A549 (cell line): ENCODE data around the gene MAL. TPM values are rescaled to one million over a fixed set of nuclear protein-coding genes. Genes with fewer than 3 reads are reported as not detected.

Source experiments
- ATAC-seq, 2 experiments: fragments of 200-7000 bp in 1 of 2; fragments of >200 bp in 1 of 2; cut with Nextera tagmentation in 1 of 2; cut with Tn5 transposase in 1 of 2; 3 replicates each; pipeline versions ENCODE4 v1.8.0 to v1.9.1; 2018 to 2020; ENCODE audit warnings: mild to moderate bottlenecking in 1 of 2, moderate library complexity in 1 of 2
- CTCF ChIA-PET: fragments of 300-600 bp; sonication (Branson Sonifier 250); formaldehyde crosslinking; extraction: SDS; loops from one replicate; lab custom pipeline; 2021; ENCODE audit warnings: antibody characterized with exemption, inconsistent platforms; lab: Yijun Ruan, JAX
- POLR2A ChIA-PET: fragments of 350-600 bp; formaldehyde crosslinking; extraction: SDS; loops from one replicate; lab custom pipeline; 2021; ENCODE audit warnings: antibody characterized with exemption, inconsistent platforms; lab: Yijun Ruan, JAX
- DNase-seq, 2 experiments: peaks; one replicate each; pipeline versions ENCODE4 v3.0.0 to v3.0.0-alpha.2; 2011 to 2016; ENCODE audit warnings: low read depth in 1 of 2, low spot score in 1 of 2
- FAIRE-seq: peaks from 2 replicates; lab custom pipeline; 2011; peaks lifted over from hg19 to GRCh38; lab: Jason Lieb, UNC
- H3K27ac ChIP-seq, 2 experiments: fragments of >200 bp; sonication (Bioruptor Twin); formaldehyde crosslinking; 3 replicates each; pipeline ENCODE4 v1.5.1; 2016 to 2017
- H3K4me1 ChIP-seq: fragments of >200 bp; sonication (Bioruptor Twin); formaldehyde crosslinking; 3 replicates; pipeline ENCODE4 v1.6.1; 2016
- H3K4me2 ChIP-seq: fragments of >200 bp; sonication (Bioruptor Twin); formaldehyde crosslinking; 3 replicates; pipeline ENCODE4 v1.6.1; 2016
- H3K4me3 ChIP-seq: fragments of >200 bp; sonication (Bioruptor Twin); formaldehyde crosslinking; 3 replicates; pipeline ENCODE4 v1.5.1; 2016
- H3K9me3 ChIP-seq: fragments of >200 bp; sonication (Bioruptor Twin); formaldehyde crosslinking; 3 replicates; pipeline ENCODE4 v1.6.1; 2016
- CBX8 ChIP-seq: fragments of 200-600 bp; sonication (generic); IDR thresholded peaks from 2 replicates; pipeline ENCODE4 v1.6.1; 2016
- CHD4 ChIP-seq: fragments of 200-600 bp; sonication (generic); IDR thresholded peaks from 2 replicates; pipeline ENCODE4 v1.6.1; 2016; ENCODE audit warnings: antibody characterized with exemption, mild to moderate bottlenecking, borderline replicate concordance
- GATA3 ChIP-seq: IDR thresholded peaks from 2 replicates; pipeline ENCODE4 v1.6.1; 2012; ENCODE audit warnings: borderline replicate concordance
- HDAC2 ChIP-seq: fragments of 200-600 bp; sonication (generic); IDR thresholded peaks from 2 replicates; pipeline ENCODE4 v1.6.1; 2016
- HEYL ChIP-seq: fragments of 250-450 bp; sonication (Bioruptor Pico); IDR thresholded peaks from 2 replicates; pipeline ENCODE4 v1.8.0; 2021; ENCODE audit warnings: mild to moderate bottlenecking, moderate library complexity
- JUNB ChIP-seq: fragments of >200 bp; sonication (Bioruptor Twin); formaldehyde crosslinking; IDR thresholded peaks from 2 replicates; pipeline ENCODE4 v1.6.1; 2016
- PHF8 ChIP-seq: fragments of 200-600 bp; sonication (generic); IDR thresholded peaks from 2 replicates; pipeline ENCODE4 v1.6.1; 2016; ENCODE audit warnings: low read depth, mild to moderate bottlenecking, antibody characterized with exemption, moderate library complexity, borderline replicate concordance
- POLR2A ChIP-seq: IDR thresholded peaks from 2 replicates; pipeline ENCODE4 v1.6.1; 2012; ENCODE audit warnings: mild to moderate bottlenecking, low read length
- RARB ChIP-seq: fragments of 250-450 bp; sonication (Bioruptor Pico); IDR thresholded peaks from 2 replicates; pipeline ENCODE4 v1.8.0; 2021; ENCODE audit warnings: mild to moderate bottlenecking, moderate library complexity
- RFX5 ChIP-seq: fragments of 450-650 bp; IDR thresholded peaks from 2 replicates; pipeline ENCODE4 v1.7.1; 2014; ENCODE audit warnings: antibody characterized with exemption, mild to moderate bottlenecking, moderate library complexity
- SMC3 ChIP-seq: fragments of >200 bp; sonication (Bioruptor Twin); formaldehyde crosslinking; IDR thresholded peaks from 3 replicates; pipeline ENCODE4 v1.6.1; 2018; ENCODE audit warnings: inconsistent platforms
- TFCP2L1 ChIP-seq: fragments of 250-450 bp; sonication (Bioruptor Pico); IDR thresholded peaks from 2 replicates; pipeline ENCODE4 v1.5.0; 2021; ENCODE audit warnings: mild to moderate bottlenecking
- ZC3H11A ChIP-seq: fragments of 450-650 bp; IDR thresholded peaks from 2 replicates; pipeline ENCODE4 v1.6.1; 2014; ENCODE audit warnings: antibody characterized with exemption, mild to moderate bottlenecking
- ZNF302 ChIP-seq: fragments of 250-450 bp; sonication (Bioruptor Pico); IDR thresholded peaks from 2 replicates; pipeline ENCODE4 v1.9.0; 2021; ENCODE audit warnings: inconsistent platforms, mild to moderate bottlenecking, moderate library complexity
- ZSCAN20 ChIP-seq: fragments of 250-450 bp; sonication (Bioruptor Pico); IDR thresholded peaks from 2 replicates; pipeline ENCODE4 v1.8.0; 2022; ENCODE audit warnings: mild to moderate bottlenecking, moderate library complexity
- WGBS: methylation state at CpG from one replicate; pipeline ENCODE4 v1.1.6; 2017; ENCODE audit errors: missing lambda C conversion rate; 5-methylcytosine and 5-hydroxymethylcytosine counted together
- polyA plus RNA-seq, 4 experiments: library from polyadenylated mRNA; depleted of rRNA in 3 of 4; stranded (reverse); fragments of >200 nt; fragmentation: RNase III in 1 of 4; extraction: RNeasy Plus Mini Kit Qiagen cat#74134 plus additional on column Dnase treatment in 1 of 4; gene quantifications; 2 replicates in 3 of 4; 3 replicates in 1 of 4; pipeline ENCODE4 v1.2.3, GENCODE V29; 2011 to 2017
- TF ChIP-seq, protein P1 (sequence below): fragments of 450-650 bp; IDR thresholded peaks from 2 replicates; pipeline ENCODE4 v1.6.1; 2014; ENCODE audit warnings: antibody characterized with exemption
- TF ChIP-seq, protein P2 (sequence below): fragments of 250-450 bp; sonication (Bioruptor Pico); IDR thresholded peaks from 2 replicates; pipeline ENCODE4 v1.5.0; 2020; ENCODE audit warnings: low read depth, mild to moderate bottlenecking, moderate library complexity

The MAL gene
- polyA plus RNA-seq, 2 of the 4 experiments (the other 2 are of a cell fraction), result not detected

DNA sequence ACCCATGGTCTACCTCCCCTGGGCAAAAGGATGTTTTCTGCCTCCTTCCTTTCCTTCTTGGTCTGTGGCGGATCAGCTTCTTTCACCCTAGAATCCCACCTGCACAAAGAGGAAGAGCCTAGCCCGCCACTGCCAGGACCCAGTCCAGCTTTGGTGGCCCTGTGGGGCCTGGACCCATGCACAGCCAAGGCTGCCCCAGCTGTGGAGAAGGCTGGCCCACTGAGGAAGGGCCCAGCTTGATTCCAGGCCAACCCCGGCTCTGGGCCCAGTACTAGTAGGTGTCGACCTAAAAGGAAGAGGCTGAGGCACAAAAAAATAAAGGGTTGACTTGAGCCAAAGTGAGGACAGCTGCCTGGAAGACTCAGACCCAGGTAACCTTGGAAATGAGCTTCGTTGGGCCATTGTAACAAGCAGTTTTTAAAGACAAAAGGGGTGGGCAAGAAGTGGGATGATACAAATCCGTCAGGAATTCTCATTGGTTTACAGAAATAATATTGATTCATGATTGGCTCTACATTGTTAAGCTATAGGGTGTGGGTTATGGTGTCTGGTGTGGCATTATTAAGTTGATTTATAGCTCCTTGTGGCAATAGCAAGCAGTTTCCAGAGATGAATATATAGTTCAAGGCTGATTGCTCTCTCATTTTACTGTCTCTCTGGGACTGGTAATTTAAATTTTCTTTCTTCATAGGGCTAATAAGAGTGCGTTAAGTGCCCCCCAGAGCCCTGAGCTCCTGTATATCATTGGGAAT lies 29.8 kb upstream of the MAL start:
- FAIRE-seq, result no peak
- DNase-seq, result no peak
- WGBS, result 25% methylated on average over 7 of the region's 7 CpGs
- ChIA-PET CTCF (interaction anchor here (1.0 to 2.3 kb wide), 6 partner anchors 9 to 84 kb away, joined by 3 to 17 read pairs (median 4); no protein-coding TSS in a partner anchor), POLR2A (interaction anchor here (0.9 kb wide), 1 partner anchor 10 kb away, joined by 3 read pairs; no protein-coding TSS in a partner anchor)
- Histone ChIP-seq H3K4me3 (no peak overlapping the region), H3K9me3 (no peaks in the 10 kb centered on the region), H3K27ac (no peak overlapping the region), H3K4me2 (no peak overlapping the region), H3K4me1 (no peaks in the 10 kb centered on the region)
- TF ChIP-seq ZNF302 (CRISPR knock-in tag) (no peak), GATA3 (no peak), POLR2A (no peak), TFCP2L1 (CRISPR knock-in tag) (no peak)
- ATAC-seq, result no peak

DNA sequence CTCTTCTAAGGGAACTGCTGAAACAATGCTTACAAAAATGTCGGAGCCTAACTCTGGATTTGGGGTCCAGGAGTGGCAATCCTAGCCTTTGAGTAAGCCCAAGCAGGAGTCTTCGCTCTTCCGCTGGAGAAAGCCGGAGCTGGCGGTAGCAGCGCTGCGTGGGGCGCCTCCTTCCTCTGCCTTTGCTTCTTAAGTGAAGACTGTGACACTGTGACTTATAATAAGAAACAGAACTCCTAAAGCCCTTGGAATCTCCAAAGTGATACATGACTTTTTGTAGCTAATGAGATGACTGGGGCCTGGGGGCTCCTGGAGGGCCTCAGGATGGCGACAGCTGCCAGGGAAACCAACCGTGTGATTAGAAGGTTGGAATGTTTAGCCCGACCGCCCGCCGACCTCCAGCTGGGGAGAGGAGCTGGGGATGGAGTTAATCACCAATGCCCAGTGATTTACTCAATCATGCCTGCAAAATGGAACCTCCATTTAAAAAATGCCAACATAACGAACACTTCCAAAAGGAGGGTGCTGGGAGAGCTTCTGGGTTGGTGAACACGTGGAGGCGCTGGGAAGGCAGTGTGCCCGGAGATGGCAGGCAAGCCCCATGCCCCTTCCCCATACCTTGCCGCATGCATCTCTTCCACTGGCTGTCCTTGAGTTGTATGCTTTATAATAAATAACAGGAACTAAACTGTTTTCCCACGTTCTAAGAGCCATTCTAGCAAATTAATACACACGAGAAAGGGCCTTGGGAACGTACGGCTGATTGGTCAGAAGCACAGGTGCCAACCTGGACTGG lies 29.0 kb upstream of the MAL start:
- DNase-seq (no peak), FAIRE-seq (no peak), ATAC-seq (no peak)
- ChIA-PET POLR2A (no interaction called here), CTCF (interaction anchor here (1.1 to 2.3 kb wide), 7 partner anchors 10 to 119 kb away, joined by 3 to 17 read pairs (median 3); no protein-coding TSS in a partner anchor)
- Histone ChIP-seq H3K4me1 (no peaks in the 10 kb centered on the region), H3K4me3 (no peak overlapping the region), H3K27ac (no peak overlapping the region), H3K9me3 (no peaks in the 10 kb centered on the region), H3K4me2 (no peak overlapping the region)
- TF ChIP-seq GATA3, result no peak
- no peak for TF ChIP-seq PHF8
- no peak for TF ChIP-seq HEYL (CRISPR knock-in tag)
- TF ChIP-seq, protein P1, sequence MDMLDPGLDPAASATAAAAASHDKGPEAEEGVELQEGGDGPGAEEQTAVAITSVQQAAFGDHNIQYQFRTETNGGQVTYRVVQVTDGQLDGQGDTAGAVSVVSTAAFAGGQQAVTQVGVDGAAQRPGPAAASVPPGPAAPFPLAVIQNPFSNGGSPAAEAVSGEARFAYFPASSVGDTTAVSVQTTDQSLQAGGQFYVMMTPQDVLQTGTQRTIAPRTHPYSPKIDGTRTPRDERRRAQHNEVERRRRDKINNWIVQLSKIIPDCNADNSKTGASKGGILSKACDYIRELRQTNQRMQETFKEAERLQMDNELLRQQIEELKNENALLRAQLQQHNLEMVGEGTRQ, result no peak
- TF ChIP-seq ZC3H11A, result no peak
- WGBS, result 66% methylated on average over 23 of the region's 23 CpGs

DNA sequence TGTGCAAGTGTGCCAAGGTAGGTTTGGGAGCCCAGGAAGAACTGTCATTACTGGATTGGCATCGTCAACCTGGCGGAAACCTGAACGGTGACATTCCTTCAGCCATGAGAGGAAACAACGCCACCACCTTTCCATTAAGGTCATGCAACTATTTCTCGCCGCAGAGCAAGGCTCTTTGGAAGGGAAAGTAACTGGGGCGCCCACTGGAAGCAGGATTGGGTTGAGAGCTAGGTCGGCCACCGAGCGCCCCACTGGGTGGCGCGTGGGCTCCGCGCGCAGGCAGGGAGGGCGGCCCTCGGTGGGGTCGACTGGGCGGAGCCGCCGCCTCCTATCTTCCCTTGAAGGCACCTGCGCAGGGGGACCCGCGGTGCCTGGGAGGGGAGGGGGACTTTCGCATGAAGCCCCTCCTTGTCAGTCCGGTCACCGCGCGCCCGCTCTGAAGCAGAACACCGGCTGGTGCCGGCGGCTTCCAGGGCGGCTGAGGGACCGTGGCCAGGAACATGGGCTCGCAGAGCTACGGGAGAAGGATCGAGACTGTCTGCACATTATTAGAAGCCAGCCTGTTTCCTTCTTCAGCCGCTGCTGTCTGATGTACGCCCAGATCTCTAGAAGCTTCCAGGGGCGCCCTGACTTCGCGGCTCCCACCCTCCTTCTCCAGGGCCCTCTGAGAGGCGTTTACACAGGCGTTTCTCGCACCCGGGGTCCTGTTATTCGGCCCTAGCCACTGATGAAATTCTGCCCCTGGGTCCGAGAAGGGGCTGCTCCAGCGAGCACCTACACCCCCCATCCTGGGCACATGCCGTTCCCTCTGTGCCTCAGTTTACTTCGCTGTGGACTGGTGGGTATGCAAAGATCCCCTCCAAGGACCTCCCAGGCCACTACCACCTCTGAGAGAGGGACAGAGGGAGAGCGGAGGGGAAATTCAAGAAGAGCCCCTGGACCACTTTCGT lies 27.3 kb upstream of the MAL start:
- Histone ChIP-seq H3K4me2 (peak overlapping the region; percentile 19; the same call in 1 of the 3 replicates), H3K4me1 (no peaks in the 10 kb centered on the region), H3K9me3 (no peaks in the 10 kb centered on the region), H3K27ac (no peak overlapping the region), H3K4me3 (no peak overlapping the region)
- FAIRE-seq (no peak), ATAC-seq (no peak), DNase-seq (no peak)
- CTCF ChIA-PET, result interaction anchor here (1.4 kb wide), 1 partner anchor 12 kb away, joined by 7 read pairs; no protein-coding TSS in a partner anchor
- TF ChIP-seq JUNB (no peak), HDAC2 (no peak), RARB (no peak), ZNF302 (CRISPR knock-in tag) (no peak), SMC3 (no peak), CHD4 (no peak), RFX5 (no peak), ZSCAN20 (CRISPR knock-in tag) (no peak), CBX8 (no peak)
- TF ChIP-seq, protein P2, sequence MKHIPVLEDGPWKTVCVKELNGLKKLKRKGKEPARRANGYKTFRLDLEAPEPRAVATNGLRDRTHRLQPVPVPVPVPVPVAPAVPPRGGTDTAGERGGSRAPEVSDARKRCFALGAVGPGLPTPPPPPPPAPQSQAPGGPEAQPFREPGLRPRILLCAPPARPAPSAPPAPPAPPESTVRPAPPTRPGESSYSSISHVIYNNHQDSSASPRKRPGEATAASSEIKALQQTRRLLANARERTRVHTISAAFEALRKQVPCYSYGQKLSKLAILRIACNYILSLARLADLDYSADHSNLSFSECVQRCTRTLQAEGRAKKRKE (CRISPR knock-in tag), result no peak
- TF ChIP-seq, protein P1, result no peak
- POLR2A ChIA-PET, result no interaction called here
- WGBS, result 38% methylated on average over 40 of the region's 54 CpGs
